ENCODE results near the gene SIDT2.

SIDT2 gene

DNA sequence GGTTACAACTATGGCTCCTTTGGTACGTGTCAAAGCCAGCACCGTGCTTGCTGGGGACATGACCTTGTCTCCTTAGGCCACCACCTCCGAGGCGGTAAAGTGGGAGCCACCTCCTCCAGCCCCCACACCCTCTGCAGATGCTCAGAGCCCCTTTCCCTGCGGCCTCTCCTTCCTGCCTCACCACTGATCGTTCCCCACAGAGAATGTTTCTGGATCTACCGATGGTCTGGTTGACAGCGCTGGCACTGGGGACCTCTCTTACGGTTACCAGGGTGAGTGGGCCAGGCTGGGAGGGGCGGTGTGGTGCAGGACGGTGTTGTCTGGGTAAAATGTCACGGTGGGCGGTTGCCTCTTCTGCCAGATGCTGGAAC lies 8.9 kb downstream of the SIDT2 start:
- DNase-seq (ENCODE audit: low spot score in 2 of 2) (no peak), ATAC-seq (replicated peaks; ENCODE audit: extremely low read depth, poor library complexity, severe bottlenecking) (no peak)
- Mint-ChIP-seq H3K36me3 (ENCODE audit: insufficient read depth) (peaks cover 18% of the 10 kb centered on the region), H3K27me3 (no peaks in the 10 kb centered on the region), H3K9me3 (no peaks in the 10 kb centered on the region), H3K4me3 (no peak overlapping the region), H3K27ac (ENCODE audit: low read depth) (no peak overlapping the region), H3K4me1 (peaks cover 7% of the 10 kb centered on the region)

DNA sequence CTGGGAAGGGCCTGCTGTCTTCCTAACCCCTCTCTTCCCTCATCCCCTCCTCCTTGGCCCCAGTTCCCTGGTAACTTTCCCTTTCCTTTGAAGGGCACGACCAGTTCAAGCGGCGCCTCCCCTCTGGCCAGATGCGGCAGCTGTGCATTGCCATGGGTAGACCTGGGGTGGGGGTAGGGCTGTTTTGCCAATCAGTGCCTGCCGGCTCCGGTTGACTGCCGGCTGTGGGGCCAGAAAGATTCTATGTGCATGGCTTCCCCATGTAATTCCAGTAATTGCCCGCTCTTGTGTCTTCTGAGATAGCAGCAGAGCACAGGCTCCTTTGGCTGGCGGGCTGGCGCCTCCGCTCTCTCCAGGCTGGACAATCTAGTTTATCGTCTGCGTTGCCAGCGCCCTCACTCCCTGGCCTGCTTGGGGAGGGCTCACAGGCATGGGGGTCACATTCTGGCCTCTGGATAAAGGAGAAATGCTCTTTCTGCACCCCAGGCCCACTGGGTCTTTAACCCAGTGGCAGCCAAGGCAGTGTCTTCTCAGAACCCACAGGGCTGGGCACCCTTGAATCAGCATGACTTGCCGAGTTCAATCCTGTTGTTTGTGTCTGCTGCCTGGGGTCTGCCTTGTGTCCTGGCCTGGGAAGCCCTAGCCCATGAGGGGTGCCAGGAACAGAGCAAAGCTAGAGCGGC lies 9.4 kb downstream of the SIDT2 start:
- peaks cover 16% of the 10 kb centered on the region for H3K36me3 Mint-ChIP-seq (ENCODE audit: insufficient read depth)
- DNase-seq (ENCODE audit: low spot score in 2 of 2) = no peak
- H3K9me3 Mint-ChIP-seq = no peaks in the 10 kb centered on the region
- H3K27ac Mint-ChIP-seq (ENCODE audit: low read depth) = no peak overlapping the region
- ATAC-seq (replicated peaks; ENCODE audit: extremely low read depth, poor library complexity, severe bottlenecking) = no peak
- peaks cover 7% of the 10 kb centered on the region for H3K4me1 Mint-ChIP-seq
- H3K27me3 Mint-ChIP-seq = no peaks in the 10 kb centered on the region
- no peak overlapping the region for H3K4me3 Mint-ChIP-seq

DNA sequence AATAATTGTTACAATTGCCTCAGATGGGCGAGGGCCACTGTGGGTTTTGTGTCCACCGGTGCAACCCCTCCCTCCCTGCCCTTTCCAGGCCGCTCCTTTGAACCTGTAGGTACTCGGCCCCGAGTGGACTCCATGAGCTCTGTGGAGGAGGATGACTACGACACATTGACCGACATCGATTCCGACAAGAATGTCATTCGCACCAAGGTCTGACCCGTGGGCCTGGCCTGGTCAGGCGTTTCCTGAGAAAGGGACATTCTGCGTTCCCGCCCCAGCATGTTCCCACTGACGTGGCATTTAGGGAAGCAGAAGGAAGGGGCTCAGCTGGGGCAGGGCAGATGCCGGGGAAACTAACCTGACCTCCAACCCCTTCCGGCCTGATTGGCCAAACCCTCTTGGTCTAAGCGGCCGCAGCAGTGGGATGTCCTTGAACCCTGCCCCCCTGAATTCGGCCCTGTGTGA lies 10.1 kb downstream of the SIDT2 start:
- ATAC-seq (replicated peaks; ENCODE audit: extremely low read depth, poor library complexity, severe bottlenecking) (no peak), DNase-seq (ENCODE audit: low spot score in 2 of 2) (no peak)
- no peak overlapping the region for H3K27ac Mint-ChIP-seq (ENCODE audit: low read depth)
- H3K36me3 Mint-ChIP-seq (ENCODE audit: insufficient read depth) = peaks cover 12% of the 10 kb centered on the region
- no peaks in the 10 kb centered on the region for H3K27me3 Mint-ChIP-seq
- H3K9me3 Mint-ChIP-seq = no peaks in the 10 kb centered on the region
- peaks cover 7% of the 10 kb centered on the region for H3K4me1 Mint-ChIP-seq
- H3K4me3 Mint-ChIP-seq = no peak overlapping the region

DNA sequence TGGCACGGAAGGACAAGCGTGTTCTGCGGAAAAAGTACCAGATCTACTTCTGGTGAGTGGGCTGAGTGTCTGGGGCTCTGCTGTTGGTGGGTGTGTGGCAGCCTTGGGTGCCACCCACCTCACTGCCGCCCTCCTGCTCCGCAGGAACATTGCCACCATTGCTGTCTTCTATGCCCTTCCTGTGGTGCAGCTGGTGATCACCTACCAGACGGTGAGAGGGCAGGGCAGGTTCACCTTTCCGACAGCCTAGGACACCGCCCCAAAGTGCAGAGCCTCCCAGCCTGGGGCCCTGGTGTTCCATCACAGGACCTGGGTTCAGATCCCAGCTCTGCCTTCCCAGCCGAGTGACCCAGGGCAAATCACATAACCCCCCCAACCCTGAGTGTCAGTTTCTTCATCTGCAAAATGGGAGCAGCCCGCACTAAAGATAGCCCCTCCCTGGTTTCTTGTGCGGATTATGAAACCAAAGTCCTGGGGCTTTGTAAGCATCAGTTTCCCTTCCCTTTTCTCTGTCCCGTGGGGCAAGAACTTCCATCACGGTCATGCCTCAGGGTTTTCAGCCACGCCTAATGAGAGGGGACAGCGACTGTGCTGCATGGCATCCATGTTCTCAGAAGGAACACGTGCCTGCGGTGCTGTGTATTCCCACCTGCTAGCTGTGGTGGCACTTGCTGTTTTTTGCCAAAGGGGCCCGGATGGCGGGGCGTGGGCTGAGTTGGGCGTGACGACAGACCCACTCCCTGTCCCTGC lies 10.8 kb downstream of the SIDT2 start:
- H3K4me1 Mint-ChIP-seq = peaks cover 7% of the 10 kb centered on the region

DNA sequence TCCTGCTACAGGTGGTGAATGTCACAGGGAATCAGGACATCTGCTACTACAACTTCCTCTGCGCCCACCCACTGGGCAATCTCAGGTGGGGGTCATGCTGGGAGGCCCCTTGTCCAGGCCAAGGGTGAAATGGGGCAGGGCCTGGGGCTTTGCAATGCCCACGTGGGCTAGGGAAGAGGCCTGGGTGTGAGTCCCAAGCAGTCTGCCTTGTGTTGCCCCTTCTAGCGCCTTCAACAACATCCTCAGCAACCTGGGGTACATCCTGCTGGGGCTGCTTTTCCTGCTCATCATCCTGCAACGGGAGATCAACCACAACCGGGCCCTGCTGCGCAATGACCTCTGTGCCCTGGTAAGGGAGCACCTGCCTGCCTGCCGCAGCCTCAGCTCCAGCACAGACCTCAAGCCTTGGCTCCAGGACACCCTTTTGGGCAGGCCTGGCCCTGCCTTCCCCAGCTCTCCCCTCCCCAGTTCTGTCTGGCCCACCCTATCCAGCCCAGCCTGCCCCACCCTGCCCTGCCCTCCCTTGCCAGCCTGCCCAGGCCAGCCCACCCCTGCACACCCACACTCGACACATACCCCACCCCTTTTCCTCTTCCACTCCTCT lies 11.5 kb downstream of the SIDT2 start:
- no peak for DNase-seq (ENCODE audit: low spot score in 2 of 2)
- Mint-ChIP-seq H3K27ac (ENCODE audit: low read depth) (peak overlapping the region; percentile 16), H3K27me3 (no peaks in the 10 kb centered on the region), H3K36me3 (ENCODE audit: insufficient read depth) (peaks cover 12% of the 10 kb centered on the region), H3K4me1 (peaks cover 7% of the 10 kb centered on the region), H3K9me3 (no peaks in the 10 kb centered on the region), H3K4me3 (no peak overlapping the region)
- ATAC-seq (replicated peaks; ENCODE audit: extremely low read depth, poor library complexity, severe bottlenecking) = no peak

More for the DNA sequence above, 10.8 kb downstream of the SIDT2 start:
- ATAC-seq (replicated peaks; ENCODE audit: extremely low read depth, poor library complexity, severe bottlenecking) (no peak), DNase-seq (ENCODE audit: low spot score in 2 of 2) (no peak)
- Mint-ChIP-seq H3K27ac (ENCODE audit: low read depth) (no peak overlapping the region), H3K27me3 (no peaks in the 10 kb centered on the region), H3K4me3 (no peak overlapping the region), H3K36me3 (ENCODE audit: insufficient read depth) (peaks cover 12% of the 10 kb centered on the region), H3K9me3 (no peaks in the 10 kb centered on the region)

DNA sequence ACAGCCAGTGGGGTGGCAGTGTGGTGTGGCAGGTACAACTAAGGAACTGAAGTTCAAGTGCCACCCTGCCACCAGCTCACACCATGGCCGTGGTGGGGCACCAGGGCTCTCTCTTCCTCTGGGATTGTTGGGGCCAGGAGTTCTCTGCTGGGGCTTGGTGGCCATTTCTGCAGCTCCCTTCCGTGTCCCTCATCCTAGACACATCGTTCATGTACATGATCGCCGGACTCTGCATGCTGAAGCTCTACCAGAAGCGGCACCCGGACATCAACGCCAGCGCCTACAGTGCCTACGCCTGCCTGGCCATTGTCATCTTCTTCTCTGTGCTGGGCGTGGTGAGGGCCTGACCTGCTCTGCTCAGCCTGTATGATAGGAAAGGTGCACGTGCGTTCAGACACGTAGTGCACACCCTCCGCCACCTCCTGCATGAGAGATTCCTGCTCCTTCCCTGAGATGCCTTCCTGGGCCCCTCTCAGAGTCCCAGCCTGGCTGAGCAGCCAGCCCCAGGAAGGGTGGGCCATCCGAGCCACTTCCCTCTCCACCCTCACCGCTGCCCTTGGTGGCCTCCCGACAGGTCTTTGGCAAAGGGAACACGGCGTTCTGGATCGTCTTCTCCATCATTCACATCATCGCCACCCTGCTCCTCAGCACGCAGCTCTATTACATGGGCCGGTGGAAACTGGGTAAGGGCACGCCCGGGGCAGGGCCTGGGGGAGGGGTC lies 13.3 kb downstream of the SIDT2 start:
- no peaks in the 10 kb centered on the region for H3K9me3 Mint-ChIP-seq
- DNase-seq (ENCODE audit: low spot score in 2 of 2) = no peak
- peaks cover 7% of the 10 kb centered on the region for H3K4me1 Mint-ChIP-seq
- H3K4me3 Mint-ChIP-seq = no peak overlapping the region
- H3K27ac Mint-ChIP-seq (ENCODE audit: low read depth) = no peak overlapping the region
- no peak for ATAC-seq (replicated peaks; ENCODE audit: extremely low read depth, poor library complexity, severe bottlenecking)
- H3K36me3 Mint-ChIP-seq (ENCODE audit: insufficient read depth) = peaks cover 9% of the 10 kb centered on the region
- no peaks in the 10 kb centered on the region for H3K27me3 Mint-ChIP-seq

DNA sequence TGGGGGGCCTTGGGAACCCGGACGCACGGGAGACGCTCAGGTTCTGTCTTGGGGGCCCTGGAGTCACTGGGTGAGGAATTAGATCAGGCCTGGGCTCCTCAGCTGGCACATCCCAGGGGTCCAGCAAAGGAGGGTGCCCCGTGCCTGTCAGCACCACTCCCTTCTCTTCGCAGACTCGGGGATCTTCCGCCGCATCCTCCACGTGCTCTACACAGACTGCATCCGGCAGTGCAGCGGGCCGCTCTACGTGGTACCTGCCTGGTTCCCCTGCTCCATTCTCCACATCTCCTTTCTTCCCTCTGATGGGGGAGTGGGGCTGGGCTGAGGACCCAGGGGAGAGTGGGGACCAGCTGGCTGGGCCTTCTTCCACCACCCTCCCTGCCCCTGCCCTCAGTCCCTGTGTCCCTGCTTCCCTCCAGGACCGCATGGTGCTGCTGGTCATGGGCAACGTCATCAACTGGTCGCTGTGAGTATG lies 13.9 kb downstream of the SIDT2 start:
- H3K27me3 Mint-ChIP-seq = no peaks in the 10 kb centered on the region
- no peaks in the 10 kb centered on the region for H3K9me3 Mint-ChIP-seq
- H3K27ac Mint-ChIP-seq (ENCODE audit: low read depth) = no peak overlapping the region
- no peak overlapping the region for H3K4me3 Mint-ChIP-seq
- no peak for ATAC-seq (replicated peaks; ENCODE audit: extremely low read depth, poor library complexity, severe bottlenecking)
- peaks cover 10% of the 10 kb centered on the region for H3K36me3 Mint-ChIP-seq (ENCODE audit: insufficient read depth)
- DNase-seq (ENCODE audit: low spot score in 2 of 2) = no peak
- peaks cover 3% of the 10 kb centered on the region for H3K4me1 Mint-ChIP-seq

DNA sequence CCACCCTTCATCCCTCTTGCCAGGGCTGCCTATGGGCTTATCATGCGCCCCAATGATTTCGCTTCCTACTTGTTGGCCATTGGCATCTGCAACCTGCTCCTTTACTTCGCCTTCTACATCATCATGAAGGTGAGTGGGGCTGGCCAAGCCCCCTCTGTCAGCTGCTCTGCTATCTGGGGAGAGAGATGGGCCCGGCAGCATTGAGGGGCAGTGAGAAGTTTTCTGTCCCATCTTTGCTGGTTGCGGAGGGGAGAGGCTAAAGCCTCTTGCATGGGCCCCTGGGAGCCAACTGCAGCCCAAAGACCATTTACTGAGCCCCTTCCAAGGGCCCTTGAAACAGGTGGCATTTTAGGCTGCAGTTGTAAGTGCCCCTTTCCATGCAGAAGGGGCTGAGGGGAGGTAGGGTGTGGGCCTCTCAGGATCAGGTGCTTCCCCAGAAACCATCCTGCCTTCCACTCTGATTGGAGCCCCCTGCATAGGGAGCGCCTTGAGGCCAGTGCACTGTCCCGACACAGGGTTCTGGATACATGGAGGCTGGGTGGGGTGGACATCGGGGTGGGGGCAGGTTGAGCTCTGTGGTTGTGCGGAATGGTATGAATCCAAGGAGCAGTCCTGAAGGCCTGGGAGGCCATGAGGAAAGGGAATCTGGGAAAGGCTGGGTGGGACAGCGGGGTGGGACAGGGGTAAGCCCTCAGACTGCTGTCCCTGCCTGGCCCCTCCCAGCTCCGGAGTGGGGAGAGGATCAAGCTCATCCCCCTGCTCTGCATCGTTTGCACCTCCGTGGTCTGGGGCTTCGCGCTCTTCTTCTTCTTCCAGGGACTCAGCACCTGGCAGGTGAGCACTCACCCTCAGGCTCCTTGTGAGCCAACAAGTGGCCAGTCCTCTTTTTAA lies 14.8 kb downstream of the SIDT2 start:
- H3K27ac Mint-ChIP-seq (ENCODE audit: low read depth) = no peak overlapping the region
- no peak for ATAC-seq (replicated peaks; ENCODE audit: extremely low read depth, poor library complexity, severe bottlenecking)
- no peak for DNase-seq (ENCODE audit: low spot score in 2 of 2)
- peaks cover 5% of the 10 kb centered on the region for H3K4me1 Mint-ChIP-seq
- no peak overlapping the region for H3K4me3 Mint-ChIP-seq
- H3K9me3 Mint-ChIP-seq = no peaks in the 10 kb centered on the region
- no peaks in the 10 kb centered on the region for H3K27me3 Mint-ChIP-seq
- peaks cover 13% of the 10 kb centered on the region for H3K36me3 Mint-ChIP-seq (ENCODE audit: insufficient read depth)

DNA sequence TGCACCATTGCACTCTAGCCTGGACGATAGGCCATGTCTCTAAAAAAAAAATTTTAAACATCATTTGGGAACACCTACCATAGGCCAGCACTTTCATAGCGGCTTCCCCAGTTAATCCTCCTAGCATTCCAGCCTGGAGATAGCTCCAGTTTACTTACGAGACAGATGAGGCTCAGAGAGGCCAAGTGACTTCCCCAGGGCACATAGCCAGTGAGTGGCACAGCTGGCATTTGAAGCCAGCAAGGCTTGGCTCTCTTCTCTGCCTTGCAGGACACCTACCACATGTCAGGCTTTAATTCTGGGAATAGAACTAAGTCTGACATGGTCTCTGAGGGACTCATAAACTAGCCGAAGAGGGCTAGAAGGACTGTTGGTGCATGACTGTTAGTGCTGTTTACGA lies 15.7 kb downstream of the SIDT2 start:
- no peak for DNase-seq (ENCODE audit: low spot score in 2 of 2)
- Mint-ChIP-seq H3K9me3 (no peaks in the 10 kb centered on the region), H3K27me3 (no peaks in the 10 kb centered on the region), H3K4me3 (no peak overlapping the region), H3K4me1 (peaks cover 5% of the 10 kb centered on the region), H3K27ac (ENCODE audit: low read depth) (no peak overlapping the region), H3K36me3 (ENCODE audit: insufficient read depth) (peaks cover 16% of the 10 kb centered on the region)
- no peak for ATAC-seq (replicated peaks; ENCODE audit: extremely low read depth, poor library complexity, severe bottlenecking)

DNA sequence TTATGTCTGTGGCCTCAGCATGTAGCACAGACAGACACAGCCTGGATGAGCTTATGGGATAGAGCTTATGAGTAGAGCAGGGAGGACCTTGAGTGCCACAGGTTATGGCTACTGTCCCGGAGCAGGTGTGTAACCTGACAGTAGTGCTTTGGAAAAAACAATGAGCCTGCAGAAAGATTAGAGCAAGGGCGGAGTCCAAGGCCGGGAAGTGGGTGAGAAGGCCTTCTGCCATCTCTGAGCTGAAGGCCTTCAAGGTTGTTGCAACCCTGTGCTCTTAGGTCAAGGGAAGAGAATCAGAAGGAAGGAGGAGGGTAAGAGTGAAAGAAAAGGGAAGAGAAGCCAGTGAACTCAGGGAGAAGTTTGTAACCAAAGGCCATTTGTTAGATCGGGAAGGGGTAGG lies 16.7 kb downstream of the SIDT2 start:
- no peaks in the 10 kb centered on the region for H3K9me3 Mint-ChIP-seq
- H3K27me3 Mint-ChIP-seq = no peaks in the 10 kb centered on the region
- DNase-seq (ENCODE audit: low spot score in 2 of 2) = no peak
- H3K36me3 Mint-ChIP-seq (ENCODE audit: insufficient read depth) = peaks cover 22% of the 10 kb centered on the region
- peaks cover 5% of the 10 kb centered on the region for H3K4me1 Mint-ChIP-seq
- H3K27ac Mint-ChIP-seq (ENCODE audit: low read depth) = peak overlapping the region; percentile 17
- ATAC-seq (replicated peaks; ENCODE audit: extremely low read depth, poor library complexity, severe bottlenecking) = no peak
- H3K4me3 Mint-ChIP-seq = no peak overlapping the region

DNA sequence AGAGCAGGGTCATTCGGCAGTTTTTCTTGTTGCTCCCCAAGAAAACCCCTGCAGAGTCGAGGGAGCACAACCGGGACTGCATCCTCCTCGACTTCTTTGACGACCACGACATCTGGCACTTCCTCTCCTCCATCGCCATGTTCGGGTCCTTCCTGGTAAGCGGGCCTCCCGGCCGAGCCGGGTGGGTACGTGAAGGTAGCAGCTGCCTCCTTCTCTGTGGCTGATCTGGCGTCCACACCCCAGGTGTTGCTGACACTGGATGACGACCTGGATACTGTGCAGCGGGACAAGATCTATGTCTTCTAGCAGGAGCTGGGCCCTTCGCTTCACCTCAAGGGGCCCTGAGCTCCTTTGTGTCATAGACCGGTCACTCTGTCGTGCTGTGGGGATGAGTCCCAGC lies 17.2 kb downstream of the SIDT2 start:
- Mint-ChIP-seq H3K36me3 (ENCODE audit: insufficient read depth) (peaks cover 23% of the 10 kb centered on the region), H3K27me3 (no peaks in the 10 kb centered on the region), H3K27ac (ENCODE audit: low read depth) (peak overlapping the region; percentile 17), H3K4me1 (peaks cover 9% of the 10 kb centered on the region), H3K4me3 (no peak overlapping the region), H3K9me3 (no peaks in the 10 kb centered on the region)
- ATAC-seq (replicated peaks; ENCODE audit: extremely low read depth, poor library complexity, severe bottlenecking) = no peak
- no peak for DNase-seq (ENCODE audit: low spot score in 2 of 2)

DNA sequence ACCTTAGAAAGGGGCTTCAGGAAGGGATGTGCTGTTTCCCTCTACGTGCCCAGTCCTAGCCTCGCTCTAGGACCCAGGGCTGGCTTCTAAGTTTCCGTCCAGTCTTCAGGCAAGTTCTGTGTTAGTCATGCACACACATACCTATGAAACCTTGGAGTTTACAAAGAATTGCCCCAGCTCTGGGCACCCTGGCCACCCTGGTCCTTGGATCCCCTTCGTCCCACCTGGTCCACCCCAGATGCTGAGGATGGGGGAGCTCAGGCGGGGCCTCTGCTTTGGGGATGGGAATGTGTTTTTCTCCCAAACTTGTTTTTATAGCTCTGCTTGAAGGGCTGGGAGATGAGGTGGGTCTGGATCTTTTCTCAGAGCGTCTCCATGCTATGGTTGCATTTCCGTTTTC lies 18.5 kb downstream of the SIDT2 start:
- no peaks in the 10 kb centered on the region for H3K27me3 Mint-ChIP-seq
- no peak overlapping the region for H3K4me3 Mint-ChIP-seq
- DNase-seq (ENCODE audit: low spot score in 2 of 2) = no peak
- H3K27ac Mint-ChIP-seq (ENCODE audit: low read depth) = no peak overlapping the region
- no peak for ATAC-seq (replicated peaks; ENCODE audit: extremely low read depth, poor library complexity, severe bottlenecking)
- no peaks in the 10 kb centered on the region for H3K9me3 Mint-ChIP-seq
- peaks cover 22% of the 10 kb centered on the region for H3K36me3 Mint-ChIP-seq (ENCODE audit: insufficient read depth)
- H3K4me1 Mint-ChIP-seq = peaks cover 14% of the 10 kb centered on the region

Measured in central memory CD8-positive, alpha-beta T cell (primary cell).